Activated T-cell treated with anti-CD3 and anti-CD28 coated beads, Interleukin-2, amount 50 U/mL, for 24 hours (primary cell): ENCODE results near the gene CCNK.

ENCODE experiments used
- DNase-seq: peaks from one replicate; pipeline ENCODE4 v3.0.0-alpha.2; 2020
- H3K27ac Mint-ChIP-seq: 2 replicates; pipeline ENCODE4 v1.8.0; 2020; ENCODE audit warnings: mild to moderate bottlenecking, mixed read lengths
- H3K27me3 Mint-ChIP-seq: 2 replicates; pipeline ENCODE4 v1.8.0; 2020; ENCODE audit warnings: mixed read lengths
- H3K36me3 Mint-ChIP-seq: 2 replicates; pipeline ENCODE4 v1.8.0; 2020; ENCODE audit warnings: low read depth, mixed read lengths
- H3K4me1 Mint-ChIP-seq: 2 replicates; pipeline ENCODE4 v1.8.0; 2020; ENCODE audit warnings: low read depth, mixed read lengths
- H3K4me3 Mint-ChIP-seq: 2 replicates; pipeline ENCODE4 v1.8.0; 2020; ENCODE audit warnings: mild to moderate bottlenecking, moderate library complexity, mixed read lengths
- H3K9me3 Mint-ChIP-seq: 2 replicates; pipeline ENCODE4 v1.8.0; 2020; ENCODE audit warnings: mixed read lengths

Gene CCNK

DNA sequence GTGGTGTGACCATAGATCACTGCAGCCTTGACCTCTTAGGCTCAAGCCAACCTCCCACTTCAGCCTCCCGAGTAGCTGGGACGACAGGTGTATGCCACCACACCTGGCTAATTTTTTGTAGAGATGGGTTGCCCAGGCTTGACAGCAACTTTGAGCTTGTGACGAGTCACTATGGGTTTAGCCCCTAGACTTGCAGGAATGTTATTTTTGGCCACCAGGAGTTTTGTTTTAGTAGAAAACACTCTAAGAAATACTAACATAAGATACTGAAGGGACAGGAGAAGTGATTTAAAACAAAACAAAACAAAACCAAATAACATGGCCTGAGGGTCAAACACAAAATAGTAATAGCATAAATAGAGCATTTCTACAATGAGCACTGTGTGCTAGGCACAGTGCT, 27.0 kb upstream of the CCNK start:
- Mint-ChIP-seq H3K4me3 (no peak overlapping the region), H3K36me3 (peaks cover 92% of the 10 kb centered on the region), H3K27me3 (no peaks in the 10 kb centered on the region), H3K4me1 (no peaks in the 10 kb centered on the region), H3K9me3 (no peaks in the 10 kb centered on the region), H3K27ac (no peak overlapping the region)
- no peak for DNase-seq

DNA sequence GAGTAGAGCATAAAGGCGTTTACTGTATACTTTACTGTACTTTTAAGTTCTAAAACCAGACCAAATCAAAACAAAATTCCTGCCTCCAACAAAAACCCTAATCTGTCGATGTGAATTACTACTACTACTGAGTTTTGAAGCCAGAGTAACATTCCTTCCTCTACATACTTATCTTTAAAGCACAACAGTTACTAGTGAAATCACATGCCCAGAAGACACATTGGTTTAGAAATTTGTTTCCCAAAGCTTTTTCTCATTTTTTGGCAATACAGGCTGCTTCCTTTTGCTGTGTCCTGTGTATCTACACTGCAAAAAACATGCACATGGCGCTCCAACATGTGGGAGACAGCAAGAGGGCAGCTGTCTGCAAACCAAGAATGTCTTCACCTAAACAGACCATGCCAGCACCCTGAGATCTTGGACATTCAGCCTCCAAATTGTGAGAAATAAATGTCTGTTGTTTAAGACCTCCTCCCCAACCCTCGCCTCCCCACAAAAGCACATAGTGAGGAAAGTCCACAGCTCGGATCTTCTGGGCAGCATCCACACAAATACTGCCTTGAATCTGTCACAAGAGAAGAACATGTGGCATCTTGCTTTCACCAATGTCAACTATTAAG, 21.6 kb upstream of the CCNK start:
- H3K36me3 Mint-ChIP-seq = peaks cover 92% of the 10 kb centered on the region
- H3K9me3 Mint-ChIP-seq = no peaks in the 10 kb centered on the region
- DNase-seq = no peak
- no peak overlapping the region for H3K4me3 Mint-ChIP-seq
- no peaks in the 10 kb centered on the region for H3K4me1 Mint-ChIP-seq
- no peaks in the 10 kb centered on the region for H3K27me3 Mint-ChIP-seq
- no peak overlapping the region for H3K27ac Mint-ChIP-seq

- H3K36me3 Mint-ChIP-seq = peaks cover 90% of the 10 kb centered on the region
Measured at GRCh38 chr14:99460793-99461192, 20.4 kb upstream of the CCNK start.

DNA sequence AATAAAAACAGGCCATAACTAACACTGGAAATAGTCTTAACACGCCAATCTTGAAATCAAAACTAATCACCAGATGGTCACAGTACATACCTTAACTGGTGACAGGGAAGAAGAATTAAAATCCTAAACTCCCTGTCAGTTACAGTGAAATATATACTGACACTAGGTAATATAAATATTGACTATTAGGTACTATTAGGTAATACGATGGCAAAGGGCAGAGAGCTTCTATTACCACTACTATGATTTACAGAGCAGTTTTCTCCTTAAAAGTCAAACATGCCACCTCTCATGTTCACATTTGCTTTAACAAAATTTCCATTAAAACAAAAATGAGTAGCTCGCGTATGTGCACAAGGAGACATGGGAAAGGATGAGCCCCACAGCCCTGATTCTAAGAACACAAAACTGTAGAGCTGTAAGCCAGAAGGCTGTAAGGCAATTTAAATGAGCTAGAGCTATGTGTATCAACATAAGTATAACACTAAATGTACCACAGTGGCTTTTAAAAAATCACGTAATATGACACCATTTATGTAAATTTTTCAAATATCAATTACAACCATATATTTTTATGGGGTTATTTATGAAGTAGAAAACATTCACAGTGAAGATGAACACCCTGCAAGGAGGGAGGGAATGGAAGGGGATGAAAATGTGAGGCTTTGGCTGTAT, 19.7 kb upstream of the CCNK start:
- Mint-ChIP-seq H3K27me3 (no peaks in the 10 kb centered on the region), H3K9me3 (no peaks in the 10 kb centered on the region), H3K36me3 (peaks cover 91% of the 10 kb centered on the region), H3K27ac (no peak overlapping the region), H3K4me3 (no peak overlapping the region), H3K4me1 (peaks cover 1% of the 10 kb centered on the region)
- DNase-seq = no peak

More at GRCh38 chr14:99460793-99461192, 20.4 kb upstream of the CCNK start:
- Mint-ChIP-seq H3K9me3 (no peaks in the 10 kb centered on the region), H3K27ac (peak overlapping the region; percentile 2), H3K4me3 (no peak overlapping the region), H3K27me3 (no peaks in the 10 kb centered on the region), H3K4me1 (no peaks in the 10 kb centered on the region)
- no peak for DNase-seq

DNA sequence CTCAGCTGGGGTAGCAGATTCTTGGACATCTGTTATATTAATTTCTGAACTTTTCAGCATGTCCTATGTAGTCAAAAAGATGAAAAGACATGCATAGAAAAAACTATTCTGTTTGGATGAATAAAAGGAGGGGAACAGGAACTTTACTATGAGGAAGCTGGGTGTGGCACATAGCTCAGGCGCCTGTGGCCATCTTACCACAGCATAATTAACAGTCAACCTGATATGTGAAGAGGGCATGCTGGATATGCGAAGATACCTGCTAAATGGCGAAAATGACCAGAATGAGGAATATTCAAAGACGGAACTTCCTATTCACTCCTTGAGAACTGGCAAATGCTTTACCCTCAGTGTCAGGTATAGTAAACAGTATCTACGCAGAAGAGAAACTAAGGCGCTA, 19.0 kb upstream of the CCNK start:
- no peak overlapping the region for H3K27ac Mint-ChIP-seq
- H3K4me1 Mint-ChIP-seq = peaks cover 1% of the 10 kb centered on the region
- DNase-seq = no peak
- no peaks in the 10 kb centered on the region for H3K27me3 Mint-ChIP-seq
- no peak overlapping the region for H3K4me3 Mint-ChIP-seq
- H3K9me3 Mint-ChIP-seq = no peaks in the 10 kb centered on the region
- peaks cover 85% of the 10 kb centered on the region for H3K36me3 Mint-ChIP-seq

DNA sequence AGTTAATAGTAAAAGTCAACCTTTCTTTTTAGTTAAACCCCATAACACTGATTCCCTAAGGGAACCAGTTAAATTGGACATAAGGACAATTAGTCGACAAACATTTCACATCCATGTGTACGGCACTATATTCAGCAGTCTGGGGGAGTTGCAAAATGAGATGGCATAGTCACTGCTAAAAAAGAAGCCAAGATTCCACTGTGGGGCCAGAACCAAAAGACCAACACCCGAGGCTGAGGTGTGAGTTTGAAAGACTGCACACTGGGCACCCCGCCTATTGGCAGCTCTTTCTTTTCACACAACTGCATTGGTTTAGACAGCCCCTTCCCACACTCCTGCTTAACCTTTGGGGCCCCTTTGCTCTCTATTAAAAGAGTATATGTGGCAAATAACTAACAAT, 17.2 kb upstream of the CCNK start:
- peaks cover 74% of the 10 kb centered on the region for H3K36me3 Mint-ChIP-seq
- H3K4me1 Mint-ChIP-seq = peaks cover 16% of the 10 kb centered on the region

GRCh38 chr14:99465288-99465687, 15.9 kb upstream of the CCNK start:
- Mint-ChIP-seq H3K27me3 (no peaks in the 10 kb centered on the region), H3K4me1 (peaks cover 24% of the 10 kb centered on the region), H3K4me3 (no peak overlapping the region), H3K27ac (no peak overlapping the region), H3K9me3 (no peaks in the 10 kb centered on the region), H3K36me3 (peaks cover 61% of the 10 kb centered on the region)
- DNase-seq = no peak

More for the DNA sequence above, 17.2 kb upstream of the CCNK start:
- Mint-ChIP-seq H3K27me3 (no peaks in the 10 kb centered on the region), H3K27ac (no peak overlapping the region), H3K4me3 (no peak overlapping the region), H3K9me3 (no peaks in the 10 kb centered on the region)
- DNase-seq = no peak

DNA sequence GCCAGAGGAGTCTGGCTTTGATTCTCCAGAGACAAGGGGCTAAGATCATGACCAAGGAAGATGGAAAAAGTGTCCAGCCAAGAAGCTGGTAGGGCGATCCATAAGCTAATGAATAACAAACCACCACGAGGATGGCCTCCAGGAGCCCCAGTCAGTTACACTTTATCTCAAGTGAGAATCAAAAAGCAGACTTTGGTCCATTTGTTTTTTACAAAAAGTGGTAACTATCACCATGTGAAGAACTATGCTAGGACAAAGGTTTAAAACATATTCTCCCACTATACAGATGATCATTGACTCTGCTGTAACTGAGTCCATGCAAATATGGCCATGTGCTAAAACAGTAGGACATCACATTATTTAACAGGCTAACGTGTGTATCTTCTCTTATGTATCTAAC, 14.5 kb upstream of the CCNK start:
- no peaks in the 10 kb centered on the region for H3K9me3 Mint-ChIP-seq
- H3K27me3 Mint-ChIP-seq = no peaks in the 10 kb centered on the region
- DNase-seq = no peak
- peaks cover 31% of the 10 kb centered on the region for H3K4me1 Mint-ChIP-seq
- H3K36me3 Mint-ChIP-seq = peaks cover 46% of the 10 kb centered on the region
- H3K27ac Mint-ChIP-seq = no peak overlapping the region
- H3K4me3 Mint-ChIP-seq = no peak overlapping the region

DNA sequence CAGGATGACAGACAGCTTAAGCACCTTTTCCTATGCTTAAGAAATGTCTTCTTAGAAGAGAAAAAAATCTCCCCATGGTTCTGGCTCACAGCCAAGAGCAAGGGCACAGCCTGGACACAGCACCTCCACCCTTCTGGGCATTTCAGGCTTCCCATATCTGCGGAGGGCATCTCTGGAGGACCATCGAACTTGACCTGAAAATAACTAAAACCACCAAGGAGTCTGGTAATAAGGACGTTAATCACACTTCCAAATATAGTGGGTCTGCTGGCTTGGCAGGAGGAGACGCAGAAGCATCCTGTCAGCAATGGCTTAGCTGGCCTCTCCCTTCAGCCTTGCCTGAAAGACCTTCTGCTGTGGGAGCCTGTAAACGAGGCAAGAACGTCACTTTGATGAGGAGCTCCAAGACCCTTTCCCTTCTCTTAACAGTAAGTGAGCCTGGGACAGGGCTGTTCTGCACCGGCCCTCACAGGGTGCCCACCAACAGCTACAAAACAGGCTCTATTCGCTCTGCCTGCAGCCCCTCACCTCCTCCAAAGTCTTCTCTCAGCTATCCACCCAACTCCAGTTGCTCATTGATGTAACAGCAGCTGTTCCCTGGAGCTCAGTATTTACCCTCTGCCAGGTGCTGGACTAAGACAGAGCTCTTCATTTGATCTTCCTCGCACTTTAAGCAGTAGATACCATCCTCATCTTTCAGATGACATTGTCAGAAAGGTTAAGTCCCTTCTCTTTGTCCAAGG, 13.7 kb upstream of the CCNK start:
- Mint-ChIP-seq H3K9me3 (no peaks in the 10 kb centered on the region), H3K27me3 (no peaks in the 10 kb centered on the region), H3K4me1 (peaks cover 34% of the 10 kb centered on the region), H3K36me3 (peaks cover 38% of the 10 kb centered on the region), H3K4me3 (no peak overlapping the region), H3K27ac (no peak overlapping the region)
- DNase-seq = no peak

DNA sequence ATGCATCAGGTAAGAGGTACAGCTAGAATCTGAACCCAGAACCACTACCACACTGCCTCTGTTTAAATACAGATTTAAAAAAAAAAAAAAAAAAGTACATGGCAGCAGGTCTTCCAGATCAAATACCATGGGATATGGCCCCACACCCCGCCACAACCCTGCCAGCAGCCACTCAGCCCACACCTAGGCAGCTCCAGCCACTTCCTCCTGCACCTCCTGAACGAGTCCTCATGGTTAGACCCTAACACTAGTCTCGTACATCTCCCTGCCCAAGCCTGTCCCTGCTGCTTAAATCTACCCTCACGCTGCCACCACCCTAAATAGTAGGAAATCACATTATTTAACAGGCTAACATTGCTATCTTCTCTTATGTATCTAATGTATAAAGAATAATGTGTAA, 13.1 kb upstream of the CCNK start:
- Mint-ChIP-seq H3K4me3 (no peak overlapping the region), H3K4me1 (peaks cover 37% of the 10 kb centered on the region), H3K27me3 (no peaks in the 10 kb centered on the region), H3K9me3 (no peaks in the 10 kb centered on the region), H3K27ac (peak overlapping the region; percentile 15), H3K36me3 (peaks cover 34% of the 10 kb centered on the region)
- no peak for DNase-seq

- no peak for DNase-seq
- Mint-ChIP-seq H3K9me3 (no peaks in the 10 kb centered on the region), H3K4me1 (peaks cover 45% of the 10 kb centered on the region), H3K27ac (peak overlapping the region; percentile 15), H3K36me3 (peaks cover 27% of the 10 kb centered on the region), H3K4me3 (no peak overlapping the region), H3K27me3 (no peaks in the 10 kb centered on the region)
Measured at GRCh38 chr14:99468836-99469592, 12.2 kb upstream of the CCNK start.

DNA sequence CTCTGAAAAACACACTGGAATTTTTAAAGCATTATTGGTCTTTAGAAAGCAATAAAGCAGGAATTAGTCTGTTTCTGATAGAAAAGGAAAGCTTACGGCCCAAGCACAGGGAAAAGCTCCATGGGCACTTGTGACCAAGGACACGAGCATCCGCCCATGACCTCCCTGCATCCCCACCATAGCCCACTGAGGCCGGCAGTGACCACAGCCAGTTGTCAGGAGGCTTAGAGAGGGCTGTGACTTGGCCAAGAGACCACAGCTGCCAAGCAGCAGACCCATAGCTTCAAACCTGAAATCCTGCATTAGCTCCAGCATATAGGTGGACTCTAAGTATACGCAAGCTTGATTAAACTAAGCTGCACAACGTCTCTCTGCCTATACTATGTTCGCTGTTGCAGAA, 9.5 kb upstream of the CCNK start:
- H3K4me3 Mint-ChIP-seq = no peak overlapping the region
- H3K4me1 Mint-ChIP-seq = peaks cover 55% of the 10 kb centered on the region
- H3K27me3 Mint-ChIP-seq = no peaks in the 10 kb centered on the region
- H3K36me3 Mint-ChIP-seq = peaks cover 4% of the 10 kb centered on the region
- DNase-seq = no peak
- no peaks in the 10 kb centered on the region for H3K9me3 Mint-ChIP-seq
- no peak overlapping the region for H3K27ac Mint-ChIP-seq

- Mint-ChIP-seq H3K36me3 (peaks cover 3% of the 10 kb centered on the region), H3K4me3 (no peak overlapping the region), H3K9me3 (no peaks in the 10 kb centered on the region), H3K27me3 (no peaks in the 10 kb centered on the region), H3K4me1 (peaks cover 59% of the 10 kb centered on the region), H3K27ac (no peak overlapping the region)
- no peak for DNase-seq
Measured at GRCh38 chr14:99472937-99473336, 8.3 kb upstream of the CCNK start.

DNA sequence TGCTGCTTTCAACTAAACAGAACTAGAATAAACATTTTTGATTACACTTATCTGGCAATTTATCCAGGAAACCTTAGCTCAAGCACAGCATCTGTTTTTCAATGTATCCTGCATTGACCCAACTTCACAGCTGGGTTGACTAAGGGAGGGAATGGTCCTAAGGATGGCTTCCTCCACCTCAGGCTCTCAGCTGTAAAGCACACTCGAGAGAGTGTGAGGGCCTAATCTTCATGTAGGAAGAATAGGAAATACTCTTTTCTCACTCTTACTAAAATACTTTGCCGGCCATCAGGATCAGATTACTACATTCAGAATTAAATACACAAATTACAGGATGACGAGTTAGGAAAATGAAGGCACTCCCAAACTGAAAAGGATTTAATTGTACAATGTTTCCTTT, 7.8 kb upstream of the CCNK start:
- no peak overlapping the region for H3K27ac Mint-ChIP-seq

More for the DNA sequence above, 7.8 kb upstream of the CCNK start:
- H3K27me3 Mint-ChIP-seq = no peaks in the 10 kb centered on the region
- H3K9me3 Mint-ChIP-seq = no peaks in the 10 kb centered on the region
- DNase-seq = no peak
- no peak overlapping the region for H3K4me3 Mint-ChIP-seq
- peaks cover 6% of the 10 kb centered on the region for H3K36me3 Mint-ChIP-seq
- H3K4me1 Mint-ChIP-seq = peaks cover 60% of the 10 kb centered on the region
